ENCODE results near the gene EMCN. TPM values are rescaled to one million over a fixed set of nuclear protein-coding genes. Genes with fewer than 3 reads are reported as not detected.

The EMCN gene
- total and polyA plus RNA-seq, 2 donors (not counting 1 experiment from before 2014, with no cell fraction given), result not detected

- no peaks in the 10 kb centered on the region for H3K79me2 ChIP-seq (ENCODE audit: control insufficient read depth, insufficient read depth, low read length)
- no peak for TF ChIP-seq EZH2 (IDR thresholded peaks at IDR 0.05; ENCODE audit: low read length, missing control alignments)
- TF ChIP-seq CTCF (conservative IDR thresholded peaks at IDR 0.05 in 1 of 2, IDR thresholded peaks at IDR 0.05 in 1 of 2; ENCODE audit: low read depth in 1 of 2, low read length in 2 of 2), result no peak
- no peak overlapping the region for H3K9ac ChIP-seq (ENCODE audit: insufficient read depth, low read length)
- no peaks in the 10 kb centered on the region for H3K27me3 ChIP-seq (ENCODE audit: control insufficient read depth, insufficient read depth, low read length)
- no peak overlapping the region for H3K27ac ChIP-seq (ENCODE audit: insufficient read depth, low read length)
- no peaks in the 10 kb centered on the region for H3K36me3 ChIP-seq (ENCODE audit: control insufficient read depth, insufficient read depth, low read length)
- no peak overlapping the region for H2AFZ ChIP-seq (ENCODE audit: low read length)
- H4K20me1 ChIP-seq (ENCODE audit: control insufficient read depth, extremely low read depth, insufficient read depth, low read length), result no peaks in the 10 kb centered on the region
- no peaks in the 10 kb centered on the region for H3K9me3 ChIP-seq (ENCODE audit: control insufficient read depth, insufficient read depth, low read depth, low read length)
- H3K4me1 ChIP-seq (ENCODE audit: control insufficient read depth, extremely low read depth, insufficient read depth, low read length), result no peaks in the 10 kb centered on the region
- peak; percentile 9 to 35 for DNase-seq (ENCODE audit: low read depth in 2 of 2)
- no peak overlapping the region for H3K4me2 ChIP-seq (ENCODE audit: extremely low read depth, insufficient read depth, low read length)
- no peak overlapping the region for H3K4me3 ChIP-seq (replicated peaks in 1 of 4; ENCODE audit: control extremely low read depth in 1 of 4, insufficient read depth in 1 of 4, low read depth in 3 of 4, low read length in 4 of 4)
Observed at GRCh38 chr4:100367451-100367850, 150.4 kb downstream of the EMCN start.

GRCh38 chr4:100366213-100366612 lies 151.6 kb downstream of the EMCN start:
- Histone ChIP-seq H3K4me3 (replicated peaks in 1 of 4; ENCODE audit: control extremely low read depth in 1 of 4, insufficient read depth in 1 of 4, low read depth in 3 of 4, low read length in 4 of 4) (no peak overlapping the region), H3K36me3 (ENCODE audit: control insufficient read depth, insufficient read depth, low read length) (no peaks in the 10 kb centered on the region), H3K9ac (ENCODE audit: insufficient read depth, low read length) (no peak overlapping the region), H3K9me3 (ENCODE audit: control insufficient read depth, insufficient read depth, low read depth, low read length) (no peaks in the 10 kb centered on the region), H3K4me2 (ENCODE audit: extremely low read depth, insufficient read depth, low read length) (no peak overlapping the region), H3K27me3 (ENCODE audit: control insufficient read depth, insufficient read depth, low read length) (no peaks in the 10 kb centered on the region), H3K79me2 (ENCODE audit: control insufficient read depth, insufficient read depth, low read length) (no peaks in the 10 kb centered on the region), H3K27ac (ENCODE audit: insufficient read depth, low read length) (no peak overlapping the region), H3K4me1 (ENCODE audit: control insufficient read depth, extremely low read depth, insufficient read depth, low read length) (no peaks in the 10 kb centered on the region), H2AFZ (ENCODE audit: low read length) (no peak overlapping the region), H4K20me1 (ENCODE audit: control insufficient read depth, extremely low read depth, insufficient read depth, low read length) (no peaks in the 10 kb centered on the region)
- peak in 1 of 2 donors; percentile 39 for DNase-seq (ENCODE audit: low read depth in 2 of 2)
- TF ChIP-seq EZH2 (IDR thresholded peaks at IDR 0.05; ENCODE audit: low read length, missing control alignments) (no peak), CTCF (conservative IDR thresholded peaks at IDR 0.05 in 1 of 2, IDR thresholded peaks at IDR 0.05 in 1 of 2; ENCODE audit: low read depth in 1 of 2, low read length in 2 of 2) (no peak)

DNA sequence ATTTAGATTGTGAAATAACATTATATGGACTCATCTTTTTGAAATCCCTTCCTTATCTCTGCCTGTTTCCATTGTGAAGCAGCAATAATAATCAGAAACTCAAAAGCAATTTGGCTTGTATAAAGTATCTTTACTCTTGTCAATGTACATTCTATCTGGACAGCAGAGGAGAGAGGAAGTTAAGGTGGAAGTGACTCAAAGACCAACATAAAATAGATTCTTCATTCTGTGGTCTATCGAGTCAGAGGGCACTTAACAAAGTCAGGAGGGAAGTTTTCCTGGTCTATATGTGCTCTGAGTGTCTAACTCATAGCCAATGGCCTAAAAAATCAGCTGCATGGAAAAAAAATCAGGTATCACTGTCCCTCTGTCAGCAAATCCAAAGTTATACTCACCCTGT lies 155.5 kb downstream of the EMCN start:
- H3K27me3 ChIP-seq (ENCODE audit: control insufficient read depth, insufficient read depth, low read length), result no peaks in the 10 kb centered on the region
- H3K36me3 ChIP-seq (ENCODE audit: control insufficient read depth, insufficient read depth, low read length), result no peaks in the 10 kb centered on the region
- no peaks in the 10 kb centered on the region for H3K79me2 ChIP-seq (ENCODE audit: control insufficient read depth, insufficient read depth, low read length)
- TF ChIP-seq CTCF (conservative IDR thresholded peaks at IDR 0.05 in 1 of 2, IDR thresholded peaks at IDR 0.05 in 1 of 2; ENCODE audit: low read depth in 1 of 2, low read length in 2 of 2), result no peak
- no peak for TF ChIP-seq EZH2 (IDR thresholded peaks at IDR 0.05; ENCODE audit: low read length, missing control alignments)
- H3K27ac ChIP-seq (ENCODE audit: insufficient read depth, low read length), result no peak overlapping the region
- no peak overlapping the region for H3K4me3 ChIP-seq (replicated peaks in 1 of 4; ENCODE audit: control extremely low read depth in 1 of 4, insufficient read depth in 1 of 4, low read depth in 3 of 4, low read length in 4 of 4)
- no peak overlapping the region for H3K4me2 ChIP-seq (ENCODE audit: extremely low read depth, insufficient read depth, low read length)
- no peaks in the 10 kb centered on the region for H4K20me1 ChIP-seq (ENCODE audit: control insufficient read depth, extremely low read depth, insufficient read depth, low read length)
- peak in 1 of 2 donors; percentile 35 for DNase-seq (ENCODE audit: low read depth in 2 of 2)
- H3K9me3 ChIP-seq (ENCODE audit: control insufficient read depth, insufficient read depth, low read depth, low read length), result no peaks in the 10 kb centered on the region
- H3K4me1 ChIP-seq (ENCODE audit: control insufficient read depth, extremely low read depth, insufficient read depth, low read length), result no peaks in the 10 kb centered on the region
- H3K9ac ChIP-seq (ENCODE audit: insufficient read depth, low read length), result no peak overlapping the region
- H2AFZ ChIP-seq (ENCODE audit: low read length), result no peak overlapping the region
